ENCODE data around the gene TRIM54. TPM values are rescaled to one million over a fixed set of nuclear protein-coding genes. Genes with fewer than 3 reads are reported as not detected.

The TRIM54 gene
- total and polyA plus RNA-seq, 2 of the 8 experiments (the other 6 are each of a cell fraction or from before 2014, with no cell fraction given): 3.9 to 5.8 TPM

DNA sequence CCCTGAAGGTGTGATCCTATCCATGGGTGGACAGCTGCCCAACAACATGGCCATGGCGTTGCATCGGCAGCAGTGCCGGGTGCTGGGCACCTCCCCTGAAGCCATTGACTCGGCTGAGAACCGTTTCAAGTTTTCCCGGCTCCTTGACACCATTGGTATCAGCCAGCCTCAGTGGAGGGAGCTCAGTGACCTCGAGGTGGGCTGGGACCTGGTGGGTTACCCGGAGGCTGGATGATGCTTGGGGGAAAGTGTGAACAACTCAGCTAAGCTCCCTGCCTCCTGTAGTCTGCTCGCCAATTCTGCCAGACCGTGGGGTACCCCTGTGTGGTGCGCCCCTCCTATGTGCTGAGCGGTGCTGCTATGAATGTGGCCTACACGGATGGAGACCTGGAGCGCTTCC is 48.9 kb upstream of the TRIM54 start:
- Histone ChIP-seq H3K9ac (replicated peaks in 1 of 4; ENCODE audit: extremely low read depth in 1 of 4, low read depth in 3 of 4, low read length in 3 of 4) (no peak overlapping the region), H3K4me3 (ENCODE audit: extremely low read depth in 1 of 4, insufficient read depth in 2 of 4, low read depth in 3 of 4, low read length in 4 of 4) (no peak overlapping the region), H2BK5ac (ENCODE audit: low read depth, low read length) (no peak overlapping the region), H3K18ac (ENCODE audit: extremely low read depth, low read length) (no peak overlapping the region), H3K56ac (replicated peaks; ENCODE audit: insufficient read length, low read depth, low read length) (no peak overlapping the region), H3K14ac (ENCODE audit: insufficient read length) (no peak overlapping the region), H3K4me1 (replicated peaks in 1 of 4; ENCODE audit: control insufficient read depth in 3 of 4, insufficient read depth in 4 of 4, low read length in 3 of 4) (no peaks in the 10 kb centered on the region), H4K91ac (replicated peaks; ENCODE audit: insufficient read length, low read length) (no peak overlapping the region), H3K79me2 (ENCODE audit: control insufficient read depth in 1 of 2, insufficient read depth in 2 of 2, low read length in 2 of 2) (no peaks in the 10 kb centered on the region), H3K23me2 (ENCODE audit: low read depth, low read length) (no peaks in the 10 kb centered on the region), H4K8ac (ENCODE audit: extremely low read depth, insufficient read depth, low read length) (no peak overlapping the region; the same call in 1 of the 2 replicates), H3K36me3 (ENCODE audit: control insufficient read depth in 2 of 4, insufficient read depth in 4 of 4, low read length in 3 of 4) (peaks cover 61 to 89% (median 79%) of the 10 kb centered on the region in 4 experiments), H2BK15ac (ENCODE audit: low read length) (no peak overlapping the region), H2AK5ac (ENCODE audit: low read depth, low read length) (no peak overlapping the region), H3K79me1 (ENCODE audit: low read depth, low read length) (no peaks in the 10 kb centered on the region), H2AFZ (ENCODE audit: low read length) (no peak overlapping the region), H4K5ac (ENCODE audit: insufficient read length, low read depth, low read length) (no peak overlapping the region), H3K9me3 (ENCODE audit: insufficient read depth in 2 of 2, low read depth in 1 of 2, low read length in 1 of 2) (no peaks in the 10 kb centered on the region), H2BK12ac (ENCODE audit: low read depth, low read length) (no peak overlapping the region), H3K4me2 (ENCODE audit: insufficient read depth in 1 of 2, low read depth in 2 of 2, low read length in 2 of 2) (no peak overlapping the region), H3K4ac (replicated peaks; ENCODE audit: insufficient read length, low read depth, low read length) (no peak overlapping the region), H3K27me3 (replicated peaks in 1 of 4; ENCODE audit: control insufficient read depth in 3 of 4, extremely low read depth in 1 of 4, insufficient read depth in 3 of 4, low read length in 3 of 4) (no peaks in the 10 kb centered on the region), H3K27ac (ENCODE audit: low read depth, low read length) (no peak overlapping the region), H2BK20ac (ENCODE audit: low read length) (no peak overlapping the region), H2BK120ac (replicated peaks; ENCODE audit: low read depth, low read length) (no peak overlapping the region), H4K20me1 (replicated peaks in 1 of 2; ENCODE audit: control insufficient read depth in 1 of 2, insufficient read depth in 2 of 2, low read length in 2 of 2) (peaks cover 2 to 12% of the 10 kb centered on the region in 2 experiments), H3K23ac (ENCODE audit: insufficient read length) (no peak overlapping the region)
- POLR2A ChIA-PET (ENCODE audit: partially characterized antibody): interaction anchor here (0.6 to 32.6 kb wide), 9 partner anchors 5 to 136 kb away, joined by 3 to 835 read pairs (median 3); partner anchors contain the start of genes CAD, MPV17 and TRIM54
- WGBS, 2 experiments (ENCODE audit: extremely low coverage in 1 of 2, insufficient coverage in 1 of 2, insufficient read length in 1 of 2, insufficient replicate concordance in 2 of 2, low coverage in 1 of 2, low lambda C conversion rate in 2 of 2, missing lambda C conversion rate in 1 of 2): 93% methylated on average over 14 of the region's 14 CpGs; no CpG with 5 or more reads in 1 of the 2 experiments
- DNase-seq (ENCODE audit: low read depth in 1 of 2, low spot score in 2 of 2) (no peak), FAIRE-seq (no peak)
- no peak for TF ChIP-seq GTF2F1 (IDR thresholded peaks at IDR 0.05; ENCODE audit: borderline replicate concordance, low read depth, low read length)
- CTCF ChIA-PET (ENCODE audit: partially characterized antibody): interaction anchor here (0.6 to 6.9 kb wide), 11 partner anchors 10 to 134 kb away, joined by 3 to 55 read pairs (median 4); partner anchors contain the start of gene TRIM54

Data from H1 (cell line).